HG03571 (cell line): Measurements from ENCODE around the gene ATP2B3.

Experiments
- ATAC-seq: cut with Tn5 transposase; IDR thresholded peaks from one replicate; pipeline ENCODE4 v1.9.1; 2021; ENCODE audit not compliant: unreplicated experiment

ATP2B3 gene

DNA sequence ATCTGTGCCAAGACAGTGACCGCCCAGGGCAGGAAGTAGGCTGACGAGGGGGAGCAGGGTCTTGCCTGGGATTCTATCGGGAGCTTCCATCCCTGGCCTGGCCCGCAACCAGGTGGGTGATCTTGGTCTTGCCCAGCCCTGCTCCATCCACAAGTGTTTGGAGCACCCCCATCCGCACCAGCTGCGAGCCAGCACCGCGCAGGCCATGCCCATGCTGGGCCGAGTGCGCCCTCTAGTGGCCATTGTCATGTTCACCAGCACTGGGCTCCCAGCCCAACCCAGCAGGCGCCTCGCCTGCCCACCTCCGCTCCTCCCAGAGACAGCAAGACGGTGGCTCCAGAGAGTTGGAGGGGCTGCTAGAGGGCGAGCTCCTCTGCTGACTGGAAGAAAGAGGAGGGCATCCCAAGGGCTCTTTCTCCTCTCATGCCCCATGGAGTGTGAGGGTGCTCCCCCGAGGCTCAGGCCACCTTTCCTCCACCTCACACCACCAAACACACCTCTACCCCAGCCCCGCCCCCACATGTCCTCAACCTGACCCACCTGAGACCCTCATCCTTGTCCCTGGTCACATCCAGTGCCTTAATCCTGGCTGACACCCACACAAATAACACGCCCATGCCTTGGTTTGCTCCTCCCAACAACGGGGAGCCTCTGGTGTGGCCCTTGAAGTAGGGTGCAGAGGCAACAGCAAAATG lies 9.8 kb upstream of the ATP2B3 start:
- peak; percentile 86 for ATAC-seq

DNA sequence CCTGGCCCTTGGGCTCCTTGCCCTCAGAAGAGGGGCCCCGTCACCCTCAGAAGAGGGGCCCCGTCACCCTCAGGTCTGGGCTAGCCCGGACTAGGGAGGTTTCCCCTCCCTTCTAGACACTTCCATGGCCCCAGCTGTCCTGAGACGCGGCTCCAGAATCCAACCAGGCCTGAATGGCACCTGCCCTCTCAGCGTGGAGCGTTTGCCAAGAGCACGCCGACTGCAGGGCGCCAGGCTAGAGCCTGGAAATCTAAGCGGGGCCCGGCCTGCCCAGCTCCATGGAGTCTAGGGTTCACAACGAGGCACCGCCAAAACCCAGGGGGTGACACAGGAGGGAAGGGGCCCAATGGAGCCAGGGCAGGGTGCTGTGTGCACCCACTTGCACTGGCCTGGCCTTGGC lies 7.8 kb upstream of the ATP2B3 start:
- ATAC-seq, result no peak

DNA sequence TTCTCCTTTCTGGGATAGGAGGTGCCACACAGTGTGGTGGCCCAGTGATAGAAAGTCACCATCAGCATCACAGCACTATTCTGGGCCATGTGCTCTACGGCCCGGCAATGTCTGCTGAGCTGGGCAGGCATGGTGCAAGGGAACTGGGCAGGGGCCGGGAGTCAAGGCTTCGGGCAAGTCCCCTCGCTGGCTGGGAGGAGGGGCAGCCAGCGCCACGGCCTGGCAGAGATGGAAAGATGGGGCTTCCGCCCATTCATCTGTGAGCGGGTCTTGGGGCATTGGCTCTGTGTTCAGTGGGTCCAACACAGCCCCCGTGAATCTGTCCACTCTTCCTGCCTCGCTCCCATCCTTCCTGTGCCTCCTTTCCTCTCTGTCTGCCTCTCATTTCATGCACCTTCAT lies 7.1 kb upstream of the ATP2B3 start:
- no peak for ATAC-seq

DNA sequence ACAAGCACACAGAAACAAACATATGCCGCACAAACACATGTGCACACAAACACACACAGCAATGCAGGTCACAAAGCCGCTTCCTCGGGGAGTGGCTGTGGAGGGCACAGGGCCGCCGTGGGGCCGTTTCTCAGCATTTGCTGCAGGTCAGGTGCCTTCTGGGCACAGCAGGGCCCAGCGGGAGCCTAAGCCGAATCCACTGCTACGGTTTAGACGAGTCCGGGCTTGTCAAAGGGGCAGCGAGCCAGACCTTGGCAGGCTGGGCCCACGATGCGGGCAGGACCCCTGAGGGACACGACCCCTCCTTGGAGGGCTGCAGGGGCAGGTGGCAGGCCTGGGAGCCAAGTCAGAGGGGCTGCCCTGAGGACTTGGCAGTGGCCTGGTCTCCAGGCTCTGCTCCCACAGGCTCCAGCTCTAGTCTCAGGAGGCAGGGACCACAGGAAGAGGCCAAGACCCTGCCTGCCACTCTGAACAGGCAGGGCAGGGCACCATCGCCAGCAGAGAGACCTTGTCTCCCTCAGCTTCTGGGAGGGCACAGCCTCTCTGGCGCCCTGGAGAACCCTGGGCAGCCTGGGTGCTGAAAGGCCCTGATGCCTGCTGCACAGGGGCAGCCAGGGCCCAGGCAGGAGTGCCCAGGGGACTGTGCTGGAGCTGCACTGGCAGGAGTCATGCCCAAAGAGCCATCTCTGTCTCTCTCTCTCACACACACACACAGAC lies 5.5 kb upstream of the ATP2B3 start:
- no peak for ATAC-seq

DNA sequence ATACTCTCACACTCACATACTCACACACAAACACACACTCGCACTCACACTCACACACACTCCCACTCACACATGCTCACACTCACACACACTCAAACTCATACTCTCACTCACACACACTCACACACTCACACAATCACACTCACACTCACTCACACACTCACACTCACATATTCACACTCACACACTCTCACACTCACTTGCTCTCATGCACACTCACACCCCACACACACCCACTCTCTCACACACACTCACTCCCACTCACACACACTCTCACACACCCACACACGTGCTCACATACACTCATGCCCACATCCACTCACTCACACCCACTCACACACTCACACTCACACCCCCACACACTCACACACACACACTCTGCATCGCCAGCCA lies 4.9 kb upstream of the ATP2B3 start:
- no peak for ATAC-seq

DNA sequence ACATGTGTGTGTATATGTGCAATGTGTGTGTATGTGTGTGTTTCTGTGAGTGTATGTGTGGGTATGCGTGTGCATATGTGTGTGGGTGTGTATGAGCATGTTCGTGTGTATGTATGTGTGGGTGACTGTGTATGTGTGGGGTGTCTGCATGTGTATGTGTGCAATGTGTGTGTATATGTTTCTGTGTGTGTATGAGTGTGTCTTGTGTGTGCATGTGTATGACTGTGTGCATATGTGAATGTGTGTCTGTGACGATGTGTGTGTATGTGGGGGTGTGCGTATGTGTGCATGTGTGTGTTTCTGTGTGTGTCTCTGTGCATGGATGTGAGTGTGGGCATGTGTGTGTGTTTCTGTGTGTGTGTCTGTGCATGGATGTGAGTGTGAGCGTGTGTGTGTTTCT lies 4.2 kb upstream of the ATP2B3 start:
- ATAC-seq, result no peak

DNA sequence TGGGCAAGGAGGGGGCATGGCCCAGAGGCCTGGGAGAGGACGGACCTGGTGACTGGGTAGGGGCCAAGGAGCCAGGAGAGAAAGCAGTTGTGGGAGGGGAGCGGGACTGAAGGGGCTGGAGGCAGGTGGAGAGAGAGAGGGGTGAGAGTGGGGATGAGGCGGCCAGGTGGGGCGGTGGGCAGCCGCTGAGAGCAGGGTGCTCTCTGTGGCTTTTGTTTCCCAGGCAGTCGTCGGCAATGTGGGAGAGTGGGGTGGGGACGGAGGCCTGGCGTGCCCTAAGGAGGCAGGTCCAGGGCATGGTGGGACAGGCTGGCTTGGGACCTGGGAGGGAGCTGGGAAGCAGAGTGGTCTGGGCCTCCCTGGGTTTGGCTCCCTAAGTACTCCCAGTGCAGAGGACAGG lies 3.2 kb upstream of the ATP2B3 start:
- no peak for ATAC-seq

DNA sequence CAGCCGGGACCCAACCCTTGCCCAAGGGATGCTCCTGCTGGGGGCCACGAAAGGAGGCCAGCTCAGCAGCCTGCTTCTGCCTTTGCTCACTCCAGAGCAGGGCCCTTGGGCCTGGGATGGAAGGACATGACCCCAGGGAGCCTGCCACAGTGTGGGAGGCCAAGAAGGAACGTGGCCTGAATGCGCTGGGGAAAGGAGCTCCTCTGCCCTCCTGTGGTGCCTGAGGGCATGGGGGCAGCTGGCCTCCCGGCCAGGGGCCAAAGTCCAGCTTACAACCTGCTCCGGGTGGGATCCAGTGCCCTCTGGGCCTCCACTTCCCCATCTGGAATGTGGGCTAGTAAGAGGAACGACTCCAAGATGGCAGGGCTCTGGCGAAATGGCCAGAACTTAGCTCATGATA lies 2.0 kb upstream of the ATP2B3 start:
- no peak for ATAC-seq

DNA sequence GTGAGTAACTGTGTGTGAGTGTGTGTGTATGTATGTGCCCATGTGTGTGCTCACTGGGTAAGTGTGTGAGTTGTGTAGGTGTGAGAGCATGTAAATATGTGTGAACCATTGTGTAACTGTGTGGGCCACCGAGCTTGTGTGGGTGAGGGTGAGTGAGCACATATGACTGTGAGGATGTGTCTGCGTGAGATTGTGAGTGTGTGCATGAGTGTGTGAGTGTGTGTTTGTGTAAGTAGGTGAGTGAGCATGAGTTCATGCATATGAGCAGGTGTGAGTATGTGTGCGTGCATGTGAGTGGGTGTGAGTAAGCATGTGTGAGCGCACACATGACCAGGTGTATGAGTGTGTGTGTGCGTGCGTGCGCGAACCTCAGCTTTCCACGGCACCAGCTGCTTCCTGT lies 1.4 kb upstream of the ATP2B3 start:
- no peak for ATAC-seq

DNA sequence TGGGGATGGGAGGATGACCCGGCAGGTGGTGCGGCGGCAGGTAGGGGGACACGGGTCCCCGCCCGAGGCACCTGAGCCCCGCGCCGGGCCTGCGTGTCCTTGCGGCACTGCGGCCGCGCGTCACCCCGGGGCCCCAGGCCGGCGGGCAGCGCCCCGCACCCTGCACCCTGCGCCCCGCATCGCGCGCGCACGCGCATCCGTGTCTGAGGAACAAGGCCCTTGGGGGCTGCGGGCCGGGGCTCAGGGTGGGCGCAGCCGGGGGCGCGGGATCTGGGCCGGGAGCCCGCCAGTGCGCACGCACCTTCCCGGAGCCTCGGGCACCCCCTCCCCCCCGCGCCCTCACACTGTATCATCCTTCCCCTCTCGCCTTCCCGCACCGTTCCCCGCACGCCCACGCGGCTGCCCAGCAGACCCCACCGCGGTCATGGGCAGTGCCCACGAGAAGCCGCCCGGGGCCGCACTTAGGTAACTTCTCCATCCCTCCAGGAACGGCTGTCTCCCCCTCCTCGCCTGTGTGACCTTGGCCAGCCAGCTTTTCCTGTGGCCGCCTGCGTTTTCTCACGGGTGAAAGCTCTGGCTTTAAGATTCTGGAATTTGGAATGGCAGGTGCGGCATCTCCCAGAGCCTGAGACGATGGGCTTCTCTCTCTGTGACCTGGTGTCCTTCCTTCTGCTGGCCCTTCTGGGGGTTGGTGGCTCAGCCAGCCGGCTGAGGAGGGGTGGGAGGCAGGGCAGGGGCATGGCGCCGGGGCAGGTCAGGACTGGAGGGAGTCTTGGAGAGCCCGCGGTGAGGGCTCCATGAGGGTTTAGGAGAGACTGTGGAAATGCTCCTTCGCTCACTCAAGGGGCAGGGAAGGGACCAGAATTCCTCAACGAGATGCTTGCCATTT lies 748 bp downstream of the ATP2B3 start:
- no peak for ATAC-seq

DNA sequence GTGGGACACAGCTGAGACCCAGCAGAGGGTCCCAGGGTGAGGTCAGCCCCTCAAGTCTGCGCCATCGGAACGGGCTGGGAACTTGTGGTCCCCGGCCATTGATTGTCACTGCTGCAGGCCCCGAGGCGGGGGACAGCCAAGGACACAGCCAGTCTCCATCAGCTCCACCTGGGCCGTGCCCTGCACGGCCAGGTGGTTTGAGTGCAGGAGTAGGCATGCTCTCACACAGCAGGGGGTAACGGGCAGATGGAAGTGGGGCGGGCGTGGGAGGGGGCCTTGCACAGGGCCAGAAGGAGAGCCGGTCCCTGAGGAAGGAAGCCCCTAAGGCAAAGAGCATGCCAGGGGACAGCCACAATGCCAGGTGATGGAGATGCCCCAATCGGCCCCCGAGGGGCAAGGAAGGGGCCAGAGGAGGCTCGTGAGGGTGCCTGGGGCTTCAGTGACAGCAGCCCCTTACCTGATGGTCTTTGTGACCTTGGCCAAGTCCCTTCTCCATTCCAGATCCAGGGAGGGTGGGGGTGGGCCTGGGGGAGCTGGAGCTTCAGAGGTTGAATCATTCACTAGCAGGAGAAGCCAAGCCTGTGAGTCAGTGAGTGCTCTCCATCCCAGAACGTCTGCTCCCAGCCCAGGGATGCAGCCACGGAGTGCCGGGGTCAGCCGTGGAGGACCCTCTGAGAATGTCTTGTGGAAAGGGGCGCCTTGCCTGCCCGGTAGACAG lies 2.3 kb downstream of the ATP2B3 start:
- ATAC-seq, result no peak

DNA sequence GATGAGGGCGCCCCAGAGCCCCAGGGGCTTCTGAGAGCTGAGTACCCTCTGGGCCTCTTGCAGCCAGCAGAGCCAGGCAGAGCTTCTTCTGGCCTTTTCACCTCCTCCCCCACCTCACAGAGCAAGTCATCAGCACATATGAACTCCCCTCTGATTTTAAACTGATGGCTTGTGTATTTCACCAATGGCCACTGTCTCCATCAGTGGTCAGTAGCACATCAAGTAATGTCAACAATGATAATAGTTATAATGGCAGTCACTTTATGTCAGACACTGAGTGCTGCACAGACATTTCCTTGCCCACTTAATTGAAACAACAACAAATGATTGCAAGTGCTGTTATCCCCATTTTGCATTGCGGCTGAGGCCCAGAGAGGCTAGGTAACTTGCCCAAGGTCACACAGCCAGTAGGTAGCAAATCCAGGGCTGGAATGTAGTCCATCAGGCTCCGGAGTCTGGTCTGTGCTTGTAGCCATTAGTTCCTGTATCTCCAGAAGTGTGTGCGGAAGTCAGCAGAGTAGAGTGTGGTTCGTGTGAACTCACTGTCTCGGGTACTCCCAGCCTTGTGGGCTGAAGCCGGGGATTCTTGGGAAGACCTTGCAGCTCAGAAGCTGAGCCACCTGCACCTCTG lies 3.0 kb downstream of the ATP2B3 start:
- no peak for ATAC-seq

DNA sequence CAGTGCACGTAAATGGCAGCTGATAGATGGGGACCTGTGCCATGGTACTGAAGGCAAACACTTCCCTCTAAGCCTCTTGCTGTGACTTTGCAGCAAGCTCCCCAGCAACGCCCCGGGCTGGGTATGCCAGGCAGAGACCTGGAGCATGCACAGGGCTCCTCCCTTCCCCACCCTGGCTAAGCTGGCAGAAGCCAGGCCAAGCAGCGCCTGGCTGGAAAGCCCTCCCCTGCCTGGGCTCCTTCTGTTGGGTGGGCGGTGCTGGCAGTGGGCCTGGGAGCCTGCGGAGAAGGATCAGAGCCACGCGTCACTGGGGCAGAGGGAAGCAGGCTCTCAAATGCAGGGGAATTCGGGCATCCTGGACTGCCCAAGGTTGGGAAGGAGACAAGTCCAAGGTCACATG lies 3.6 kb downstream of the ATP2B3 start:
- ATAC-seq, result no peak

DNA sequence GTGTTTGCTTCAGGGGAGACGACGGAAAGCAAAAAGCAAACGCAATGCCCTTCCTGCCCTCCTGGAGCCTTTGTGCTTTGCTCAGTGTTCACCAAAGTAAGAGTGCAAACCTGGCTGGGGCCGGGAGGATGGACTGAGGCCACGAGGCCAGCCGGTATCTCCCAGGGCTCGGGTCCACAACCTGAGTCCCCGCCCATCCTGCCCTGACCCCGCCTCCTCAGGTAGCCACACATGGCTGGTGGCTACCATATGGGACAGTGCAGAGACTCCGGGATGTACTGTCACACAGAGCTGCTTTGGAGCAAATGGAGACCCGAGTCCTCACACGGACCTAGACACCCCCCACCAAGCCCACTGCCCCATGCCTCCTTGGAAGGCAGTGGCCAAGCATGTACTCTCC lies 4.8 kb downstream of the ATP2B3 start:
- ATAC-seq, result no peak

DNA sequence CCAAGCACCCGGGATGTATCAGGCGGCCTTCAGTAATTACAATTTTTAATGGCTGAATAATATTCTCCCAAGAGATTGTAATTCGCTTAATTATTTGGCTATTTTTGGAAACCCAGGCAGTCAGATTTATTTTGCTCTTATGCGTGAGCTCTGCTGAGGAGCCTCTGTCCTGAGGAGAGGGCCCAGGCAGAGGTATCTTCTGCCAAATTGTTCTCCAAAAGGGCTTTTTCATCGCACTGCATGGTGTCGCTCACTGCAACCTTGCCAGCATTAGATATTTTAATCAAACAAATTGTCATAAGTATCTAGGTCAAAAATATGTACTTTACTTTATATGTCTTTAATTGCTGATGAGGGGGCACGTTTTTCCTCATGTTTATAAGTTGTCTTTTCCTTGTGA lies 5.8 kb downstream of the ATP2B3 start:
- no peak for ATAC-seq

DNA sequence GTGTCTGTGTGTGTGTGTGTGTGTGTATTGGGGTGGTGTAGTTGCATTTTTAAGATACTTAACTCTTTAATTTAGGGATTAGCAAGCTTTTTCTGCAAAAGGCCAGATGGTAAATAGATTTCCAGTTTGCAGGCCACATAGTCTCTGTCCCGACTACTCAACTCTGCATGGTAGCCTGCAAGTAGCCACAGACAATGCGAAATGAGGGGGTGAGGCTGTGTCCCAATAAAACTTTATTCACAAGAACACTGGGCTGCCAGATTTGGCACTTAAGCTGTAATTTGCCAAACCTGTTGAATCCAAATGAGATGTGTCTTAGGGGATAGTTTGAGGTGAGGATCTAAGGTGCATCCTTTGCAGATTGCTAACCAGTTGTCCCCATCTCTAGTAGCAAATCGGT lies 6.8 kb downstream of the ATP2B3 start:
- ATAC-seq, result no peak

DNA sequence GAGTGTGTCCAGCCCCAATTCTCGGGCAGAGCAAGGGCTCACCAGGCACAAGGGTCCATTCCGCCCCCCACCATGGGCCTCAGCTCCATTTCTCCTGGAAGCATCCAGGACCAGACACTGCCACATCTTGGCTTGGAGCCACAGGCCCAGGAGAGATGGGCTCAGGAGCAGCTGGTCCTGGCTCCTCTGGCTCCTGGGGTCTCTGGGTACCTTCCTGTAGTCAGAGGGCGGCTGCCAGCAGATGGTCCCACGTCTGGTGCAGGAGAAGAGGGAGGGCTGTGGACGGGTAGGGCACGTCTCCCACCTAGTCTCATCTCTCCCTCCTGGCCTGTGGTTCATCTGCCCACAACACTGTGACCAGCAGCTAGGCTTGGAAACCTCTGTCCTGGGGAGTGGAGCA lies 8.0 kb downstream of the ATP2B3 start:
- no peak for ATAC-seq

DNA sequence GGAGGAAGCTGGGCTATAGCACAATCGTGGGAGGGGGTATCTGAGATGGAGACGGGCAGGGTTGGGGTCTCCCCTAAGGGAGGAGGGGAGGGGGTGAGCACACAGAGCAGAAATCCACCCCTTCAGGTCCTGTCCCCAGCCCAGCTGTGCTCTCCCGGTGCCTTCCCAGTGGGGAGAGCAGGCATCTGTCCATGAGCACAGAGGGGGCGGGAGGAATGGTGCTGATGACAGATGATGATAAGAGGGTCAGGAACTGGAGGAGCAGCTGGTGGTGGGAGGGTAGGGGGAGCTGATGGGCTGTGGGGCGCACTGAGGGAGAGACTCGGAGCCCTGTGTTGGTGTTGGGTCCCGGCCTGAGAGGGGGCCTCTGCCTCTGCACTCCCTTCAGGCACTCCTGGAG lies 8.6 kb downstream of the ATP2B3 start:
- no peak for ATAC-seq

DNA sequence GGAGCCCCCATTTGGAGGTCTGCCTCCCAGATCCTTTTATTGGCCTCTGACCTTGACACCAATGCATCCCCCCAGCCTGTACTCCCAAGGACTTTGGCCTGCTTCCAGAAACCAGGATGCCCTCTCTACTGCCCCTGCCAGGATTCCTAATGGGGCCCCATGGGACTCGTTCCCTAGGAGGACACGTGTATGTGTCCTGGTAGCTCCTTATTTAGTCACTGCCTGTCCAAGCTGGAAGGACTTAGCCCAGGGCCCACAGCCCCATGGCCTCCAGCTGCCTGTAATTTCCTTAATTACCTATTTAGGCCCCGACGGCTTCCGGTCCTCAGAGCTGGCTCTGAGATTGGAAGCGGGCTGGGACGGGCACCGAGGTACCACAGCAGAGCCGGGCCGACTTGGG lies 9.4 kb downstream of the ATP2B3 start:
- ATAC-seq, result no peak

DNA sequence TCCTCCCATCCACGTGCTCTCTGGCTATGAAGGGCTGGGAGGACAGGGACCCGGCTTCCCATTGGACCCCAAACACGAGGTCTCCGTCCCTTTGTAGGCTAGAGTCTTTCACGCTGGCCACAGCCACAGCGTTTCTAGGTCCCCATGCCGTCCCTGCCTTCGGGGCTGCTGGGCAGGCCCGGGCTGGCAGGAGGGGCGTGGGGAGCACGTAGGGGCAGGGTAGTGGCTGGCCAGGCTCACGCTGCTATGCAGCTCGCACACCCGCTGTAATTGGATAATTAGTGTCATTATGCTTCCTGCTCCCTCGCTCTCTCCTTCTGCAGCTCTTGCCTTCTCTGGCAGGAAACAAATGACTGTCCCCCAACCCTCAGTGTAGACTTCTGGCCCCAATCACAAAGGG lies 9.8 kb downstream of the ATP2B3 start:
- no peak for ATAC-seq
